CD1c-positive myeloid dendritic cell (primary cell): Measurements from ENCODE around the gene PVALEF.

Experiments used
- DNase-seq: peaks from one replicate; pipeline ENCODE4 v3.0.0-alpha.2; 2016; ENCODE audit errors: extremely low spot score

Gene PVALEF

GRCh38 chr17:81183316-81183715 lies 18.0 kb downstream of the PVALEF start:
- DNase-seq = no peak

- no peak for DNase-seq
Measured at GRCh38 chr17:81183807-81184206, 18.5 kb downstream of the PVALEF start.

GRCh38 chr17:81184555-81184954 lies 19.2 kb downstream of the PVALEF start:
- DNase-seq = no peak

- DNase-seq = no peak
Measured at GRCh38 chr17:81186203-81186602, 20.9 kb downstream of the PVALEF start.

- no peak for DNase-seq
Measured at GRCh38 chr17:81187120-81187519, 21.8 kb downstream of the PVALEF start.

- no peak for DNase-seq
Measured at GRCh38 chr17:81187586-81188490, 22.5 kb downstream of the PVALEF start.

GRCh38 chr17:81188491-81188840 lies 23.2 kb downstream of the PVALEF start:
- no peak for DNase-seq

- no peak for DNase-seq
Measured at GRCh38 chr17:81189016-81189415, 23.7 kb downstream of the PVALEF start.

GRCh38 chr17:81189670-81190530 lies 24.6 kb downstream of the PVALEF start:
- DNase-seq = no peak

GRCh38 chr17:81190591-81190990 lies 25.3 kb downstream of the PVALEF start:
- no peak for DNase-seq

- DNase-seq = no peak
Measured at GRCh38 chr17:81191116-81191515, 25.8 kb downstream of the PVALEF start.

GRCh38 chr17:81191646-81192045 lies 26.3 kb downstream of the PVALEF start:
- no peak for DNase-seq

GRCh38 chr17:81192386-81193050 lies 27.2 kb downstream of the PVALEF start:
- no peak for DNase-seq

- no peak for DNase-seq
Measured at GRCh38 chr17:81193051-81193410, 27.7 kb downstream of the PVALEF start.

GRCh38 chr17:81193470-81194224 lies 28.3 kb downstream of the PVALEF start:
- DNase-seq = no peak

GRCh38 chr17:81194225-81194760 lies 29.0 kb downstream of the PVALEF start:
- DNase-seq = no peak

- DNase-seq = no peak
Measured at GRCh38 chr17:81194941-81195901, 29.9 kb downstream of the PVALEF start.

- DNase-seq = no peak
Measured at GRCh38 chr17:81195941-81196495, 30.7 kb downstream of the PVALEF start.

- no peak for DNase-seq
Measured at GRCh38 chr17:81196505-81197408, 31.4 kb downstream of the PVALEF start.
